ENCODE results near the gene SBK2. TPM values are rescaled to one million over a fixed set of nuclear protein-coding genes. Genes with fewer than 3 reads are reported as not detected.

The SBK2 gene
- total and polyA plus RNA-seq, 2 donors (not counting 3 experiments of a cell fraction or from before 2014, with no cell fraction given) = not detected

- TF ChIP-seq EZH2 (IDR thresholded peaks at IDR 0.05; ENCODE audit: borderline replicate concordance, low read depth, low read length, severe bottlenecking) (no peak), FOS (IDR thresholded peaks at IDR 0.05; ENCODE audit: borderline replicate concordance, insufficient read depth, low read length) (no peak), POLR2A (IDR thresholded peaks at IDR 0.05; ENCODE audit: low read depth, low read length) (no peak), JUN (IDR thresholded peaks at IDR 0.05; ENCODE audit: borderline replicate concordance, insufficient read depth, insufficient read length, low read depth) (no peak), GATA2 (IDR thresholded peaks at IDR 0.05; ENCODE audit: insufficient read depth, insufficient read length, low read depth, low read length) (no peak), MYC (IDR thresholded peaks at IDR 0.05; ENCODE audit: low read depth, low read length) (no peak), MAX (IDR thresholded peaks at IDR 0.05; ENCODE audit: insufficient read depth, insufficient read length) (no peak), POLR2AphosphoS5 (IDR thresholded peaks at IDR 0.05; ENCODE audit: insufficient read depth, low read depth, low read length) (no peak)
- dilution Hi-C loops (cut with MboI; ENCODE audit: extremely low pct_ligation_motif_present, low sequenced_read_pairs) = no loop called here
These were observed 4.2 kb upstream of the SBK2 start for GRCh38 chr19:55541091-55541490.

GRCh38 chr19:55540619-55541018, 3.7 kb upstream of the SBK2 start:
- BruUV-seq (replicated peaks) = no TSS peak
- TF ChIP-seq CTCF (IDR thresholded peaks at IDR 0.05; ENCODE audit: extremely low read depth in 1 of 2, insufficient read depth in 1 of 2, low read depth in 1 of 2, low read length in 2 of 2) (no peak), MYC (IDR thresholded peaks at IDR 0.05; ENCODE audit: low read depth, low read length) (no peak), GATA2 (IDR thresholded peaks at IDR 0.05; ENCODE audit: insufficient read depth, insufficient read length, low read depth, low read length) (no peak)
- ChIA-PET CTCF (interaction anchor here (0.8 kb wide), 1 partner anchor 13 kb away, joined by 3 read pairs; no protein-coding TSS in a partner anchor), POLR2A (no interaction called here)
- Histone ChIP-seq H2AFZ (ENCODE audit: low read depth, low read length) (no peak overlapping the region), H3K27ac (ENCODE audit: insufficient read depth, low read depth, low read length) (no peak overlapping the region), H3K4me2 (ENCODE audit: insufficient read depth, low read length) (no peak overlapping the region), H3K9ac (replicated peaks; ENCODE audit: extremely low read depth, insufficient read depth, low read length) (no peak overlapping the region), H4K20me1 (replicated peaks; ENCODE audit: control insufficient read depth, extremely low read depth, insufficient read depth, low read length) (no peaks in the 10 kb centered on the region), H3K4me1 (ENCODE audit: control insufficient read depth, extremely low read depth, insufficient read depth, low read length) (no peaks in the 10 kb centered on the region), H3K9me3 (replicated peaks; ENCODE audit: control insufficient read depth, insufficient read depth, low read length) (no peaks in the 10 kb centered on the region), H3K4me3 (replicated peaks in 1 of 3; ENCODE audit: insufficient read depth in 1 of 3, low read depth in 1 of 3, low read length in 3 of 3) (no peak overlapping the region), H3K27me3 (ENCODE audit: control insufficient read depth in 2 of 2, insufficient read depth in 2 of 2, low read length in 2 of 2) (no peaks in the 10 kb centered on the region), H3K36me3 (ENCODE audit: control insufficient read depth in 2 of 2, extremely low read depth in 1 of 2, insufficient read depth in 2 of 2, low read length in 2 of 2) (no peaks in the 10 kb centered on the region), H3K9me1 (replicated peaks; ENCODE audit: control insufficient read depth, extremely low read depth, insufficient read depth, low read length) (no peaks in the 10 kb centered on the region), H3K79me2 (ENCODE audit: control insufficient read depth, insufficient read depth, low read length) (no peaks in the 10 kb centered on the region)
- intact Hi-C loops (cut with micrococcal nuclease) (no loop called here), dilution Hi-C loops (cut with MboI; ENCODE audit: extremely low pct_ligation_motif_present, low sequenced_read_pairs) (no loop called here)
- DNase-seq (ENCODE audit: low read depth, low spot score) = no peak
- no peak for FAIRE-seq

More at GRCh38 chr19:55541091-55541490, 4.2 kb upstream of the SBK2 start:
- Histone ChIP-seq H2AFZ (ENCODE audit: low read depth, low read length) (no peak overlapping the region), H3K4me3 (replicated peaks in 1 of 3; ENCODE audit: insufficient read depth in 1 of 3, low read depth in 1 of 3, low read length in 3 of 3) (no peak overlapping the region), H3K4me2 (ENCODE audit: insufficient read depth, low read length) (no peak overlapping the region), H3K79me2 (ENCODE audit: control insufficient read depth, insufficient read depth, low read length) (no peaks in the 10 kb centered on the region), H3K9me1 (replicated peaks; ENCODE audit: control insufficient read depth, extremely low read depth, insufficient read depth, low read length) (no peaks in the 10 kb centered on the region), H3K36me3 (ENCODE audit: control insufficient read depth in 2 of 2, extremely low read depth in 1 of 2, insufficient read depth in 2 of 2, low read length in 2 of 2) (no peaks in the 10 kb centered on the region), H3K27me3 (ENCODE audit: control insufficient read depth in 2 of 2, insufficient read depth in 2 of 2, low read length in 2 of 2) (no peaks in the 10 kb centered on the region), H3K9ac (replicated peaks; ENCODE audit: extremely low read depth, insufficient read depth, low read length) (no peak overlapping the region), H3K9me3 (replicated peaks; ENCODE audit: control insufficient read depth, insufficient read depth, low read length) (no peaks in the 10 kb centered on the region), H3K4me1 (ENCODE audit: control insufficient read depth, extremely low read depth, insufficient read depth, low read length) (no peaks in the 10 kb centered on the region), H3K27ac (ENCODE audit: insufficient read depth, low read depth, low read length) (no peak overlapping the region), H4K20me1 (replicated peaks; ENCODE audit: control insufficient read depth, extremely low read depth, insufficient read depth, low read length) (no peaks in the 10 kb centered on the region)
- DNase-seq (ENCODE audit: low read depth, low spot score) (no peak), FAIRE-seq (no peak)
- no TSS peak for BruUV-seq (replicated peaks)
- ChIA-PET POLR2A (no interaction called here), CTCF (interaction anchor here (0.8 to 1.3 kb wide), 2 partner anchors 12 to 73 kb away, joined by 3 read pairs; no protein-coding TSS in a partner anchor)
- intact Hi-C loops (cut with micrococcal nuclease) = no loop called here

Data from endothelial cell of umbilical vein (primary cell).